ENCODE data around the gene MERTK.
"Not testable (repeated sequence)": the region's sequence is repeated elsewhere in the genome, so short reads cannot be mapped to it uniquely, and the experiment has no call there.

DNA sequence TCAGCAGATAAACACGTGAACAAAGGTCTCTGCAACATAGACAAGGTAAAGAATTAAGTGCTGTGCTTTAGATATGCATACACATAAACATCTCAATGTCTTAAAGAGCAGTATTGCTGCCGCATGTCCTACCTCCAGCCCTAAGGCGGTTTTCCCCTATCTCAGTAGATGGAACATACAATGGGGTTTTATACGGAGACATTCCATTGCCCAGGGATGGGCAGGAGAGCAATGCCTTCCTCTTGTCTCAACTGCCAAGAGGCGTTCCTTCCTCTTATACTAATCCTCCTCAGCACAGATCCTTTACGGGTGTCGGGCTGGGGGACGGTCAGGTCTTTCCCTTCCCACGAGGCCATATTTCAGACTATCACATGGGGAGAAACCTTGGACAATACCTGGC is 64.7 kb downstream of the MERTK start:
- not testable (repeated sequence) for TF ChIP-seq CTCF (IDR thresholded peaks at IDR 0.05; ENCODE audit: poor library complexity); EZH2 (IDR thresholded peaks at IDR 0.05; ENCODE audit: borderline replicate concordance)

All from hepatocyte (in vitro differentiated cells).